Ovary (tissue), 3 donors: ENCODE data around the gene LONRF2.

Source experiments
- CTCF ChIP-seq, 3 donors: fragments of 450-650 bp in 2 of 3; fragments of 200-600 bp in 1 of 3; IDR thresholded peaks; one replicate each; pipeline versions ENCODE4 v1.5.1 to v1.8.0; 2016 to 2022; ENCODE audit warnings: antibody characterized with exemption in 3 of 3, mild to moderate bottlenecking in 1 of 3
- EP300 ChIP-seq: sonication (generic); formaldehyde crosslinking; IDR thresholded peaks from one replicate; pipeline ENCODE4 v1.6.1; 2017; ENCODE audit warnings: antibody characterized with exemption
- donor health status: DM: no; HTN: no; CAD: no.

- no peak for TF ChIP-seq CTCF (IDR thresholded peaks at IDR 0.05)
- no peak for TF ChIP-seq EP300
Observed at GRCh38 chr2:100290718-100291151, 31.6 kb downstream of the LONRF2 start.
